8988T (cell line): ENCODE data around the gene INIP.
"Not testable (repeated sequence)": the region's sequence is repeated elsewhere in the genome, so short reads cannot be mapped to it uniquely, and the experiment has no call there.

Source experiments
- DNase-seq: peaks from one replicate; pipeline ENCODE4 v3.0.0; 2011

Gene INIP

GRCh38 chr9:112734892-112735291, 17.0 kb upstream of the INIP start:
- no peak for DNase-seq

- DNase-seq = no peak
Observed at GRCh38 chr9:112731971-112732370, 14.1 kb upstream of the INIP start.

GRCh38 chr9:112728401-112728800, 10.5 kb upstream of the INIP start:
- DNase-seq = no peak

- no peak for DNase-seq
Observed at GRCh38 chr9:112726428-112726827, 8.5 kb upstream of the INIP start.

- DNase-seq = no peak
Observed at GRCh38 chr9:112725961-112726360, 8.0 kb upstream of the INIP start.

- not testable (repeated sequence) for DNase-seq
Observed at GRCh38 chr9:112722749-112723148, 4.8 kb upstream of the INIP start.

- DNase-seq = no peak
Observed at GRCh38 chr9:112720113-112720780, 2.3 kb upstream of the INIP start.

- no peak for DNase-seq
Observed at GRCh38 chr9:112719696-112720095, 1.8 kb upstream of the INIP start.

GRCh38 chr9:112719241-112719691, 1.3 kb upstream of the INIP start:
- DNase-seq = no peak

GRCh38 chr9:112712678-112713077, 5.2 kb downstream of the INIP start:
- no peak for DNase-seq

GRCh38 chr9:112711050-112711689, 6.7 kb downstream of the INIP start:
- no peak for DNase-seq

GRCh38 chr9:112705768-112706427, 12.0 kb downstream of the INIP start:
- DNase-seq = no peak

GRCh38 chr9:112703304-112703703, 14.6 kb downstream of the INIP start:
- DNase-seq = no peak

GRCh38 chr9:112700085-112700484, 17.8 kb downstream of the INIP start:
- no peak for DNase-seq

- no peak for DNase-seq
Observed at GRCh38 chr9:112699230-112699629, 18.7 kb downstream of the INIP start.

- no peak for DNase-seq
Observed at GRCh38 chr9:112696461-112696860, 21.5 kb downstream of the INIP start.

GRCh38 chr9:112694706-112695555, 23.0 kb downstream of the INIP start:
- no peak for DNase-seq

- no peak for DNase-seq
Observed at GRCh38 chr9:112689161-112689740, 28.7 kb downstream of the INIP start.

- no peak for DNase-seq
Observed at GRCh38 chr9:112680731-112681402, 37.0 kb downstream of the INIP start.

- no peak for DNase-seq
Observed at GRCh38 chr9:112677040-112677439, 40.9 kb downstream of the INIP start.

- DNase-seq = not testable (repeated sequence)
Observed at GRCh38 chr9:112673221-112673620, 44.7 kb downstream of the INIP start.

GRCh38 chr9:112670991-112671625, 46.8 kb downstream of the INIP start:
- DNase-seq = no peak
